Adrenal gland (tissue), 12 donors: ENCODE results near the gene ASB18. TPM values are rescaled to one million over a fixed set of nuclear protein-coding genes. Genes with fewer than 3 reads are reported as not detected.
A peak's percentile ranks its signal among the peaks of the same experiment; 100 is the strongest.

Source experiments
- DNase-seq, 7 donors: peaks; one replicate each; pipeline ENCODE4 v3.0.0-alpha.2; 2019 to 2020
- H3K27ac ChIP-seq, 5 donors: fragments of 200-600 bp; sonication (generic) in 4 of 5; 1 replicate in 3 of 5; 2 replicates in 2 of 5; pipeline versions ENCODE4 v1.5.1 to v1.8.0; 2016 to 2020; ENCODE audit warnings: mild to moderate bottlenecking in 1 of 5
- H3K27me3 ChIP-seq: fragments of 200-600 bp; 2 replicates; pipeline ENCODE4 v1.8.0; 2021
- H3K36me3 ChIP-seq, 2 donors: fragments of 200-600 bp; replicated peaks in 1 of 2; 1 replicate in 1 of 2; 2 replicates in 1 of 2; pipeline versions ENCODE4 v1.5.1 to v1.8.0; 2018 to 2022
- H3K4me1 ChIP-seq, 2 donors: fragments of 200-600 bp; replicated peaks in 1 of 2; 1 replicate in 1 of 2; 2 replicates in 1 of 2; pipeline versions ENCODE4 v1.5.1 to v1.8.0; 2018 to 2021
- H3K4me3 ChIP-seq, 4 donors: fragments of 200-600 bp; sonication (generic) in 3 of 4; one replicate each; pipeline ENCODE4 v1.5.1; 2016 to 2018
- H3K9me3 ChIP-seq, 3 donors: fragments of 200-600 bp; sonication (generic) in 1 of 3; replicated peaks in 1 of 3; 1 replicate in 2 of 3; 2 replicates in 1 of 3; pipeline versions ENCODE4 v1.5.1 to v1.8.0; 2016 to 2021
- CTCF ChIP-seq, 6 experiments: fragments of 450-650 bp in 4 of 6; fragments of 200-600 bp in 2 of 6; sonication (generic) in 1 of 6; IDR thresholded peaks; 1 replicate in 5 of 6; 2 replicates in 1 of 6; pipeline versions ENCODE4 v1.5.1 to v1.8.0; 2016 to 2021; ENCODE audit warnings: antibody characterized with exemption in 6 of 6, mild to moderate bottlenecking in 2 of 6, moderate library complexity in 1 of 6
- POLR2A ChIP-seq, 2 donors: fragments of 450-650 bp; IDR thresholded peaks; one replicate each; pipeline ENCODE4 v1.6.1; 2017; ENCODE audit warnings: antibody characterized with exemption in 2 of 2, mild to moderate bottlenecking in 2 of 2, moderate library complexity in 1 of 2
- WGBS, 4 donors: extraction: QIAGEN DNeasy Blood & Tissue Kit in 2 of 4; methylation state at CpG; one replicate each; pipeline versions ENCODE4 v1.1.5 to v1.1.7; 2013 to 2017; 5-methylcytosine and 5-hydroxymethylcytosine counted together
- intact Hi-C, 2 donors: fragments of 100-400 bp; cut with DNase I; formaldehyde crosslinking; loops; one replicate each; pipeline versions ENCODE4 v1.14.1 to v1.15.0; 2022 to 2023
- polyA plus RNA-seq, 3 donors: library from polyadenylated mRNA; stranded (reverse); fragments of 200-250 nt in 2 of 3; fragments of 350-450 nt in 1 of 3; fragmentation: Illumina TruSeq in 1 of 3; extraction: RNeasy Lipid Tissue Mini Kit (QIAGEN cat#74804) in 1 of 3; gene quantifications; one replicate each; pipeline ENCODE4 v1.2.3, GENCODE V29; 2013 to 2014
- total RNA-seq, 9 donors: library from RNA; depleted of rRNA in 4 of 9; stranded (reverse); fragments of >200 nt in 4 of 9; fragments of 120-200 nt in 1 of 9; fragmentation: NEBNext Ultra II Directional in 1 of 9; extraction: Animal tissue kit (Norgen Biotek cat#: 25700) in 1 of 9; gene quantifications; one replicate each; pipeline versions ENCODE4 v1.1.0 to v1.2.4, GENCODE V29; 2013 to 2023
- donor health status: healthy with polysubstance abuse.
- donor health status: Bipolar disorder and iron deficiency.
- donor health status: DM: yes; HTN: yes; CAD: no.
- donor health status: DM: no; HTN: no; CAD: no.
- donor health status: DM: no; HTN: no; CAD: no.
- donor health status: DM: yes; HTN: yes; CAD: no.

ASB18 gene
- total and polyA plus RNA-seq, 12 donors = not detected

- intact Hi-C loops = no loop called here
- Histone ChIP-seq H3K9me3 (no peaks in the 10 kb centered on the region), H3K36me3 (no peaks in the 10 kb centered on the region), H3K27me3 (no peaks in the 10 kb centered on the region), H3K4me3 (no peak overlapping the region), H3K27ac (no peak overlapping the region), H3K4me1 (no peaks in the 10 kb centered on the region)
- 25 to 30% (median 27%) methylated on average over 13 of the region's 13 CpGs for WGBS, 4 donors
- TF ChIP-seq POLR2A (IDR thresholded peaks at IDR 0.05) (no peak), CTCF (IDR thresholded peaks at IDR 0.05) (no peak)
- DNase-seq = peak in 3 of 7 donors; percentile 21 to 33 (median 24)
These were observed 13.2 kb downstream of the ASB18 start for GRCh38 chr2:236250909-236251579.

GRCh38 chr2:236250286-236250685 is 13.9 kb downstream of the ASB18 start:
- WGBS, 4 donors = 36 to 64% (median 55%) methylated on average over 3 of the region's 3 CpGs
- H3K27me3 ChIP-seq = no peaks in the 10 kb centered on the region

GRCh38 chr2:236249066-236249465 is 15.1 kb downstream of the ASB18 start:
- no peak overlapping the region for H3K27ac ChIP-seq
- H3K4me3 ChIP-seq = no peak overlapping the region
- intact Hi-C loops = no loop called here
- no peaks in the 10 kb centered on the region for H3K27me3 ChIP-seq
- no peaks in the 10 kb centered on the region for H3K9me3 ChIP-seq
- WGBS, 4 donors = 76 to 96% (median 84%) methylated on average over 2 of the region's 2 CpGs
- TF ChIP-seq CTCF (IDR thresholded peaks at IDR 0.05) (no peak), POLR2A (IDR thresholded peaks at IDR 0.05) (no peak)
- no peak for DNase-seq
- no peaks in the 10 kb centered on the region for H3K36me3 ChIP-seq
- no peaks in the 10 kb centered on the region for H3K4me1 ChIP-seq

More at GRCh38 chr2:236250286-236250685, 13.9 kb downstream of the ASB18 start:
- no peak for TF ChIP-seq POLR2A (IDR thresholded peaks at IDR 0.05)
- TF ChIP-seq CTCF (IDR thresholded peaks at IDR 0.05) = no peak
- DNase-seq = no peak
- Histone ChIP-seq H3K9me3 (no peaks in the 10 kb centered on the region), H3K4me1 (no peaks in the 10 kb centered on the region), H3K27ac (no peak overlapping the region), H3K4me3 (no peak overlapping the region), H3K36me3 (no peaks in the 10 kb centered on the region)
- intact Hi-C loops = no loop called here

GRCh38 chr2:236246711-236247246 is 17.4 kb downstream of the ASB18 start:
- H3K9me3 ChIP-seq = no peaks in the 10 kb centered on the region
- intact Hi-C loops = no loop called here
- H3K36me3 ChIP-seq = no peaks in the 10 kb centered on the region
- no peak for DNase-seq
- 49 to 72% (median 62%) methylated on average over 3 of the region's 3 CpGs for WGBS, 4 donors
- no peak overlapping the region for H3K4me3 ChIP-seq
- H3K4me1 ChIP-seq = no peaks in the 10 kb centered on the region
- H3K27me3 ChIP-seq = no peaks in the 10 kb centered on the region
- no peak overlapping the region for H3K27ac ChIP-seq
- TF ChIP-seq POLR2A (IDR thresholded peaks at IDR 0.05) = no peak
- no peak for TF ChIP-seq CTCF (IDR thresholded peaks at IDR 0.05)
